HG02884 (cell line): ENCODE measurements around the gene NDST4.
"Not testable (repeated sequence)": the region's sequence is repeated elsewhere in the genome, so short reads cannot be mapped to it uniquely, and the experiment has no call there.

ENCODE experiments used
- ATAC-seq: cut with Tn5 transposase; IDR thresholded peaks from one replicate; pipeline ENCODE4 v1.9.1; 2021; ENCODE audit warnings: mild to moderate bottlenecking, moderate library complexity; ENCODE audit not compliant: unreplicated experiment

Gene NDST4

GRCh38 chr4:115058533-115058932 lies 54.9 kb downstream of the NDST4 start:
- no peak for ATAC-seq

GRCh38 chr4:115054836-115055235 lies 58.6 kb downstream of the NDST4 start:
- ATAC-seq, result peak; percentile 75

GRCh38 chr4:115053313-115053712 lies 60.1 kb downstream of the NDST4 start:
- no peak for ATAC-seq

- no peak for ATAC-seq
These were observed 70.9 kb downstream of the NDST4 start for GRCh38 chr4:115042496-115042895.

GRCh38 chr4:115030281-115030680 lies 83.1 kb downstream of the NDST4 start:
- ATAC-seq, result no peak

GRCh38 chr4:115028682-115029410 lies 84.6 kb downstream of the NDST4 start:
- ATAC-seq, result no peak

- no peak for ATAC-seq
These were observed 113.5 kb downstream of the NDST4 start for GRCh38 chr4:114999880-115000279.

GRCh38 chr4:114998316-114998715 lies 115.1 kb downstream of the NDST4 start:
- no peak for ATAC-seq

- no peak for ATAC-seq
These were observed 115.7 kb downstream of the NDST4 start for GRCh38 chr4:114997576-114998247.

- ATAC-seq, result no peak
These were observed 127.3 kb downstream of the NDST4 start for GRCh38 chr4:114986133-114986532.

GRCh38 chr4:114980932-114981708 lies 132.3 kb downstream of the NDST4 start:
- ATAC-seq, result no peak

- ATAC-seq, result not testable (repeated sequence)
These were observed 133.0 kb downstream of the NDST4 start for GRCh38 chr4:114980399-114980798.

- ATAC-seq, result no peak
These were observed 136.5 kb downstream of the NDST4 start for GRCh38 chr4:114976901-114977300.

GRCh38 chr4:114964026-114964425 lies 149.4 kb downstream of the NDST4 start:
- ATAC-seq, result no peak

- ATAC-seq, result no peak
These were observed 167.8 kb downstream of the NDST4 start for GRCh38 chr4:114945616-114946015.

GRCh38 chr4:114941503-114941902 lies 171.9 kb downstream of the NDST4 start:
- no peak for ATAC-seq

GRCh38 chr4:114927881-114928280 lies 185.5 kb downstream of the NDST4 start:
- no peak for ATAC-seq

GRCh38 chr4:114926583-114926982 lies 186.8 kb downstream of the NDST4 start:
- no peak for ATAC-seq

GRCh38 chr4:114924311-114924710 lies 189.1 kb downstream of the NDST4 start:
- ATAC-seq, result no peak

- no peak for ATAC-seq
These were observed 190.9 kb downstream of the NDST4 start for GRCh38 chr4:114922592-114922933.

- ATAC-seq, result no peak
These were observed 191.4 kb downstream of the NDST4 start for GRCh38 chr4:114921790-114922591.
